ENCODE results near the gene REC114.
"Not testable (repeated sequence)": the region's sequence is repeated elsewhere in the genome, so short reads cannot be mapped to it uniquely, and the experiment has no call there.

REC114 gene

DNA sequence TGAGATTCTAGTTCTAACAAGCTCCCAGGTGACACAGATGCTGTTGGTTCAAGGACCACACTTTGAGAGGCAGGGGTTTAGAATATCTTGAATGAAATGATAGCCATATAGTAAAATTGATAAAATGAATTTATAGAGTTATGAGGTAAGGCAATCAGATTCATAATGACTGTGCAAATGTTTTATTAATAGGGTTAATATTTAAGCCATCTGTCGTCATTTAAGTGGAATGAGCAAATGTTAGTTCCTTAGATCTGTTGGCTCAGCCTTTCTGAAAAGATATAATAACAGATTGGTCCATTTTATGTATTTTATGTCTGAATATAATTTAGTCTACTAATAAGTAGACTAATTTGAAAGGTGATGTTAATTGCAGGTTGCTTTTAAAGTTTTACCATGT is 12.9 kb downstream of the REC114 start:
- no peak for DNase-seq (ENCODE audit: low spot score)

DNA sequence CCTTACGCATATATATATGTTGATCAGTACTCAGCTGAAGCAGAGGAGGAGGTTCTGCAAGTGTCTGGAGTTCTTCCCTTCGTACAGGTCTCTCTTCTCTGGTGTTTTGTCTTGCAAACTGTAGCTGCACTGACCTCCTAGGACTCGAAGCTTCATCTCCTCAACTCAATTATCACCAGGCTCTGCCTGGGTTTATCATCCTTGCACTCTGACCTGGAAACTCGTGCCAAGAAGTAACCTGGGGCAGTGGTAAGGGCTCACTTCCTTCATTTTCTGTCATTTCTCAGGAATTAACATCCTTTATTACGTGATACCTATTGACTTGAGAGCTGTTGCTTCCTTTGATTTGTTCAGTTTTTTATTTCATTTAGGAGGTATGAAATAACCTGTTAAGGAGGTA is 14.4 kb downstream of the REC114 start:
- DNase-seq (ENCODE audit: low spot score), result no peak

DNA sequence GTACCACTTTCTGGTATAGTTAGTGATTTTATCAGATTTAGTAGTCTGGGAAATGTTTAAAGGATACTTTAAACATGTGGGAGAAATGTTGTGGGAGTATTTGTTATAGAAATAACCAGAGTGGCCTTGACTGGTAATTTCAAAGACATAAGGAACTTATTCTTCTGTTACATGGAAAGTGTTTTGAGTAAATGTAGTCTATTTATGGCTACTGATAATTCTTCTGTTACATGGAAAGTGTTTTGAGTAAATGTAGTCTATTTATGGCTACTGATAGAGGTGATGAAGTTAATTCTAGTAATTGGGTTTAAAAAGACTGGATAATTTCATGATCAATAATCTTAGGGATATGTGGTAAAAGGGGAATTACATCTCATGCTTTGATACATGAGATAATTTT is 17.7 kb downstream of the REC114 start:
- DNase-seq (ENCODE audit: low spot score), result no peak

DNA sequence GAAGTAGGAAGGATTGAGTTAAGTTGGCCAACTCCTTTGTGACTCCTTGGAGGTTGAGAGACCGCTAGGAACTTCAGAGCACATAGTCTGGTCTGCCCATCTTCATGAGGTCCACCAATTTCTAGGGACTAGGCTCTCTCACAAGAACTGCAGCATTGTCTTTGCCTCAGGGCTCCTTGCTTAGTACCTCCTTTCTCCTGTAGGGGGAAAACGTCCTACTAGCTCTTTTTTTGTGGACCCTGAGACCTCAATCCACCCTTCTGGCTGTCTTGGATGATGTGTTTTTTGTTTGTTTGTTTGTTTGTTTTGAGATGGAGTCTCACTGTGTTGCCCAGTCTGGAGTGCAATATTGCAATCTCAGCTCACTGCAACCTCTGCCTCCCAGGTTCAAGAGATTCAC is 21.6 kb downstream of the REC114 start:
- DNase-seq (ENCODE audit: low spot score), result no peak

DNA sequence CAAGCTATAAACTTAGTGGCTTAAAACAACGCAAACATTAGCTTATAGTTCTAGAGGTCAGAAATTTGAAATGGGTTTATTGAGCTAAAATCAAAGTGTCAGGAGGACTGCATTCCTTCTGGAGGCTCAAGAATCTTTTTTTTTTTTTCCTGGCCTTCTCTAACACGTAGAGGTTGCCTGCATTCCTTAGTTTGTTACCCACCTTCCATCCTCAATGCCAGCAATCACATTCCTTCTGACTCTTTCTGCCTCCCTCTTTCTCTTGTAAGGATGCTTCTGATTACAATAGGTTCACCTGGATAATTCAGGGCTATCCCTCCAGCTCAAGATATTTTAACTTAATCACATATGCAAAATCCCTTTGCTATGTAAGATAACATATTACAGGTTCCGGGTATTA is 24.8 kb downstream of the REC114 start:
- DNase-seq (ENCODE audit: low spot score), result no peak

DNA sequence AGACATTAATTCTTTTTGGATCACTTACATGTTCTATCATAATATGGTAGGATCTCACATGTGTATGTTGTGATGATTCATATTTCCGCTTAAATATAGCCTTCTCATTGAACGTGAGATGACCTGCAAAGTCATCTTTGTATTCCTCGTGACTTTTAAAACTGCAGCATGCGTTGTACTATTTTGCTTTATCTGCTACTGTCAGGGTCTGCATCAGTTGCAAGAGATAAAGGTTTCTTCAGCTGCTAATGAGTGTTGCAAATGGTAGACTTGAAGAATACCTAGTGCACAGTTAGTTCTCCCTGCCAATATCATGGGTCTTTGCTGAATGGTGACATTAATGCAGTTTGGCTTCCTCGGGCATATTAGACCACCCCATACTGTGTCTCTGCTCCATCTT is 31.8 kb downstream of the REC114 start:
- DNase-seq (ENCODE audit: low spot score), result no peak

DNA sequence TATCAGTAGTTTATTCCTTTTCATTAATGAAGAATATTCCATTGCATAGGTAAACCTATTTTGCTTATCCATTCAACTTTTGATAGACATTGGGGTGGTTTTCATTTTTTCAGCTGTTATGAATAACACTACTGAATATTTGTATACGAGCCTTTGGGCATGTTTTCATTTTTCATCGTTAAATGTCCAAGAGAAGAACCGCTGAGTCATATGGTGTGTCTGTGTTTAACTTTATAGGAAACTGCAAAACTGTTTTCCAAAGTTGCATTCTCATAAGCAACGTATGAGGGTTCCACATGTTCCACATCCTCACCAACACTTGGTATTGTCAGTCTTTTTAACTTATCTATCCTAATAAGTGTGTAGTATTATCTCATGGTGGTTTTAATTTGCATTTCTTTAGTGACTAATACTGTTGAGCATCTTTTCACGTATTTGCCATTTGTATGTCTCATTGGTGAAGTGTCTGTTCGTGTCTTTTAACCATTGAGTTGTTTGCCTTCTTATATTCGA is 33.8 kb downstream of the REC114 start:
- DNase-seq (ENCODE audit: low spot score), result no peak

DNA sequence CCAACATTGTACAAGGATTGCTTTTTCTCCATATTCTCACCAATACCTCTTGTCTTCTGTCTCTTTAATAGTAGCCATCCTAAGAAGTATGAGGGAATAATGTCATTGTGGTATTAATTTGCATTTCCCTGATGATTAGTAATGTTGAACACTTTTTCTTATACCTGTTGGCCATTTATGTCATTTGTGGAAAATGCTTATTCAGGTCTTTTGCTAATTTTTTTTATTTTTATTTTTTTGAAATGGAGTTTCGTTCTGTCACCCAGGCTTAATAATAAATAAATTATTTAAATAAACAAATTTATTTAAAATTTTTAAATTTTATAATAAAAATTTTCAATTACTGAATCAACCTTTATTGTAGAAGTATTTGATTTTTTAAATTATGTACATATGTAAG is 37.1 kb downstream of the REC114 start:
- no peak for DNase-seq (ENCODE audit: low spot score)

DNA sequence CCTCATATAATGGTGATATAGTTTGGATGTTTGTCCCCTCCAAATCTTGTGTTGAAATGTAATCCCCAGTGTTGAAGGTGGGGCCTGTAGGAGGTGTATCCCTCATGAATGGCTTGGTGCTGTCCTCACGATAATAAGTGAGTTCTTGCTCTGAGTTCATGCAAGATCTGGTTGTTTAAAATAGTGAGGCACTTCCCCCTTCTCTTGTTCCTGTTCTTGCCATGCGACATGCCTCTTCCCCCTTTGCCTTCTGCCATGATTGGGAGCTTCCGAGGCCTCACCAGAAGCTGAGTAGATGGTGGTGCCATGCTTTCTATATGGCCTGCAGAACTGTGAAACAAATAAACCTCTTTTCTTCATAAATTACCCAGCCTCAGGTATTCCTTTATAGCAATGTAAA is 39.2 kb downstream of the REC114 start:
- DNase-seq (ENCODE audit: low spot score), result peak; percentile 1

DNA sequence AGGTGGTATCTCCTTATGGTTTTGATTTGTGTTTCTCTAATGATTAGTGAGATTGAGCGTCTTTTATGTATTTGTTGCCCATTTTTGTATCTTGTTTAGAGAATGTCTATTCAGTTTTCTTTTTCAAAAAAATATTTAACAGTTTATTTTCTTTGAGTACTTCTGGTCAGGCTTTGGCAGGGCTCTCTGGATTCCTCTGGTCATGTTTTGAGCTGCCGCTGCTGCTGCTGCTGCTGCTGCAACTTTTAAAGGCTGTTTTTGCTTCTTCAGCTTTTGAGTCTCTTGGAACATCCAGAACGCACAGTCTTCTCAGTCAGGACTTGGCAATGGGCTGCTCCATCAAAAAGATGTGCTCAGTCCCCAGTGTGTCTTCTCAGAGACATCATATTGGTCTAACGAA is 40.1 kb downstream of the REC114 start:
- DNase-seq (ENCODE audit: low spot score), result no peak

DNA sequence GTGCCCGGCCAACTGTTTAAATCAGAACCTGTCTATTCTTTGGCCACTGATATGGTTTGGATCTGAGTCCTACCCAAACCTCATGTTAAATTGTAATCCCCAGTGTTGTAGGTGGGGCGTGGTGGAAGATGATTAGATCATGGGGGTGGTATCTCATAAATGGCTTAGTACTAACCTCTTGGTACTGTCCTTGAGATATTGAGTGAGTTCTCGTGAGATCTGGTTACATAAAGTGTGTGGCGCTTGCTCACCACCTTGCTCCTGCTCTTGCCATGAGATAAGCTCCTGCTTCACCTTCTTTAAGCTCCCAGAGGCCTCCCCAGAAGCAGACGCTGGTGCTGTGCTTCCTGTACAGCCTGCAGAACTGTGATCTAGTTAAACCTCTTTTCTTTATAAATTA is 42.4 kb downstream of the REC114 start:
- no peak for DNase-seq (ENCODE audit: low spot score)

DNA sequence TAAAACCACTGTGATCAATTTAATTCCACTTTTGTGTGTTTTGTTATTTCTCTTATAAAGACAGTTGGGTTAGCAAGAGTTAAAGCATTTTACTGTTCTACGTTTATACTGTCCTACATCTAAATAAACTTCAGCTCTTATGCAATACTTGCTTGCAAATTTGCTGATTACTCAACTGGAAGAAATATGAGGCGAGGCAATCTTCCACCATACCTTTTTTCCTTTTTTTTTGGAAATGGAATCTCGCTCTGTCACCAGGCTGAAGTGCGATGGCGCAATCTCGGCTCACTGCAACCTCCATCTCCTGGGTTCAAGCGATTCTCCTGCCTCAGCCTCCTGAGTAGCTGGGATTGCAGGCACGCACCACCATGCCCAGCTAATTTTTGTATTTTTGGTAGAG is 42.9 kb downstream of the REC114 start:
- not testable (repeated sequence) for DNase-seq (ENCODE audit: low spot score)

DNA sequence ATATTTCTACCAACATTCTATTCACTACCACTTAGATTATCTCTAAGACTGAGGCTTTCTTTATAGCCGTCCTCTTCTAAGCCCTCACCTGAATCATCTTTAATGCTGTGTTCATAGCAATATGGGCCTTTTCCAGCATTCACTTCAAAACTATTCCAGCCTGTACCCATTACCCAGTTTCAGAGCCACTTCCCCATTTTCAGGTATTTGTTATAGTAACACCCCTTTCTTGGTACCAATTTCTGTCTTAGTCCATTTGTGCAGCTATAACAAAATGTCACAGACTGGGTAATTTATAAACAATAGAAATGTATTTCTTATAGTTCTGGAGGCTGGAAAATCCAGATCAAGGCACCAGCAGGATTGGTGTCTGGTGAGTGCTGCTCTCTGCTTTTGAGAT is 45.7 kb downstream of the REC114 start:
- DNase-seq (ENCODE audit: low spot score), result no peak

DNA sequence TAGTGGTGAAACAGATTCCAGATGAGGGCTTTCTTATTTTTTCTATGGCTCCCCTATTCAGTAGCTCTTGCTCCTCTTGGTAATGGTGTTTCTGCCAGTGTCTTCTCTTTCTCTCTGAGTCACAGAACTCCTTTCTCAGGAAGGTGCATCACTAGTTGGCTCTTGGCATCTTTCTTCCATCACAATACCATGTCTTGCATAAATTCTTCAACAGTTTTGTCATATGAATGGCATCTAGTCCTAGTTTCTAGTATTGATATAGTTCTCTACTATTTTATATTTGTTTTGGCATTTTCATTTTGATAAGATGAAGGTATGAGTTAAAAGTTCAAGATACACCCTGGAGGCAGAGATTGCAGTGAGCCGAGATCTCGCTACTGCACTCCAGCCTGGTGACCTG is 51.0 kb downstream of the REC114 start:
- DNase-seq (ENCODE audit: low spot score), result no peak

DNA sequence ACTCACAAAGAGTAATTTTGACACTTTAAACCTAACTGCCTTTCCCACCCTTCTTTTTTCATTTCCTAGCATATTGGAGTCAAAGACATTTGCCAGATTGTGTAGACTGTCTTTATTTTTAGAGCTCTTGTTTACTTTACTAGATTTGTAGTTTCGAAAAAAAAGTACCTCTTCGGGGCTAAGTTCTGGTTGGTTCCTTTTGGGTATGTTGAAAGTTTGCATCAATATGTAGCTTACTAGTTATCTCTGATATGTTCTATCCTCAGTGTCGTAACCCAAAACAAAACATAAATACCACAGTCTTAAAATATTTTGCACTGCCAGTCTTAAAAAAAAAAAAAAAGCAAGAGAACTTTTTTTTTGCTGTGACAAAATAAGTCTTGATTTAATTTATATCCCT is 52.2 kb downstream of the REC114 start:
- no peak for DNase-seq (ENCODE audit: low spot score)

DNA sequence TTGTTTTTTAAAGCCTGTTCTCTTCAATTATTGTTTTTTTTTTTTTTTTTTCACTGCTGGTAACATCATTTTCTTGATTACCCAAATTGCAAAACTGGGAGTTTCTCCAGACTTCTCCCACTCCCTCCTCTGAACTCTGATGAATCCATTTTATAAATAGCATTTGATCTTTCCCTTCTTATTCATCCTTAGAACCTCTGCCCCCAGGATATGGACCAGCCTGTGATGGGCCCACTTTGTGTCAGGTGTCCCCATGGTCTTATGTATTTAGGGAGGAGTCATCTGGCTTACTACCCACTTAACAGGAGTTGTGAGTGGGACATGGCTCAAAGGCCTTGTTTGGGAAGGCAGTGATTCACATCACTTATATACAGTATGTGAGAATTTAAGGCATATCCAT is 57.7 kb downstream of the REC114 start:
- no peak for DNase-seq (ENCODE audit: low spot score)

DNA sequence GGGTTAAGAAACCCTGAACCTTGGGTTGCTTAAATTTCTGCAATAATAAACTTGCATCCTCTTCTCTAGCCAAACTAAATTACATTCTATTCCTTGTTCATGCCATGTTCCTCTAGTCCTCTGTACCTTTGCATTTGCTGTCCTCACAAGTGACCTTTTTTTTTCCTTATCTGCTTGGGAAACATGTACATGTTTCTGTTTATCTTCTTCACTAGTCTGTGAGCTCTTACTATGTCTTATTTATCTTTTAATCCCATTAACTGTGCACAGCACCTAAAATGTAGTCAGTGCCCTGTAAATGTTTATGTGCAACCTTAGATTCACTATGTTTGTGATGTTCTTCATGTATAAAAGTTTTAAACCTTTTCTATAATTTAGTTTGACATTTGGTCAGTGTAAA is 61.9 kb downstream of the REC114 start:
- no peak for DNase-seq (ENCODE audit: low spot score)

DNA sequence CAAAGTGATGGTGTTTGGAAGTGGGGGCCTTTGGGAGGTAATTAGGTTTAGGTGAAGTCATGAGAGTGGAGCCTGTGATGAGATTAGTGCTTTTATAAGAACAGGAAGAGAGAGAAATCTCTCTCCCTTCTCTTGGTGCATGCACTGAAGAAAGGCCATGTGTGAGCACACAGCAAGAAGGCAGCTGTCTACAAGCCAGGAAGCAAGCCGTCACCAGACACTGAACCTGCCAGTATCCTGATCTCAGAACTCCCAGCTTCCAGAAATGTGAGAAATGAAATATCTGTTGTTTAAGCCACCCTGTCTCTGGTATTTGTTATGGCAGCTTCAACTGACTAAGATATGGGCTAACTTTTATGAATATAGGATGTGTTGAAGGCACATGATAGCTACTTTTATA is 72.6 kb downstream of the REC114 start:
- no peak for DNase-seq (ENCODE audit: low spot score)

DNA sequence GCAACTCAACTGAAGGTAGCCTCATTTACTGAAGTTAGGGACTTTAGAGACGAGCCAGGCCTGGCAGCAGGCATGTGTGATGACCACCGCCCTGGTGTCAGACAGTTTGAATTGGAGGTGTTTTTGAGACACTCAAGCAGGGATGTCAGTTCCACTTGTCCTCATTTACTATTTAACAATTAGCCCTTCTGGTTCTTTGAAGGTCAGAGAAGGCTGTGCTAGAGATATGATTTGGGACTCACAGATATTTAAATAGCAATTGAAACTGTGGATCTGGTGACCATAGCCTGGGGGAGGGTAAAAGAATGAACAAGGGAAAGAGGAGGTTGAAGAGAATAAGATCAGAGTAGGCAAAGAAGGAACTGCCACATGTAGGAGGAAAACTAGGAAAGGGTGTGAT is 74.6 kb downstream of the REC114 start:
- DNase-seq (ENCODE audit: low spot score), result no peak

DNA sequence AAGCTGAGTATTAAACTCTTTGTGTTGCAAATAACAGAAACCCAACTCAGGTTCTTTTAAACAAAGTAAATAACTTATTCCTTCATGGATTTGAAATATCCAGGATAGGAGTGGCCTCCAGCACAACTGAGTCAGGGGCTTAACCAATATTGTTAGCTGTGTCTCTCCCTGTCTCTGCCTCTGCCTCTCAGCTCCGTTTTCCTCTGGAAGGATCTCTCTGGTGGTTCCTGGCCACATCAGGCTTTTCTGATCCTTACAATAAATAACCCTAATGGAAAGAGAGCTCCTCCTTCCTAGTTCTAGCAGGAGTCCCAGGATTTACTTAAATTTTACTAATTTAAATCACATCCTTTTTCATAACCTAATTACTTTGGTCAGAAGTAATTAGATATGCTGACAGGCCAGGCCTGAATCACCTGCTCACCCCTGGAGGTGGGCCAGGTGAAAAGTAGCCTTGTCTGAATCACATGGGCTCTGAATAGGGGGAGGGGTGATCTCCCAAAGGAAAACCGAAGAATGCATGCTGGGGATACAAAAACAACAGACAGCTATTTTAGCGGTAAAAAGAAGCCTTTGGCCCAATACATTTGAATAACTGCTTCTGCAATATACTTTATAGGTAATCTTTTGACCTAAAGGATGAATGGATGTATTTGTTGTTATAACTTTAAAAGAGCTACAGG is 75.4 kb downstream of the REC114 start:
- DNase-seq (ENCODE audit: low spot score), result no peak

DNA sequence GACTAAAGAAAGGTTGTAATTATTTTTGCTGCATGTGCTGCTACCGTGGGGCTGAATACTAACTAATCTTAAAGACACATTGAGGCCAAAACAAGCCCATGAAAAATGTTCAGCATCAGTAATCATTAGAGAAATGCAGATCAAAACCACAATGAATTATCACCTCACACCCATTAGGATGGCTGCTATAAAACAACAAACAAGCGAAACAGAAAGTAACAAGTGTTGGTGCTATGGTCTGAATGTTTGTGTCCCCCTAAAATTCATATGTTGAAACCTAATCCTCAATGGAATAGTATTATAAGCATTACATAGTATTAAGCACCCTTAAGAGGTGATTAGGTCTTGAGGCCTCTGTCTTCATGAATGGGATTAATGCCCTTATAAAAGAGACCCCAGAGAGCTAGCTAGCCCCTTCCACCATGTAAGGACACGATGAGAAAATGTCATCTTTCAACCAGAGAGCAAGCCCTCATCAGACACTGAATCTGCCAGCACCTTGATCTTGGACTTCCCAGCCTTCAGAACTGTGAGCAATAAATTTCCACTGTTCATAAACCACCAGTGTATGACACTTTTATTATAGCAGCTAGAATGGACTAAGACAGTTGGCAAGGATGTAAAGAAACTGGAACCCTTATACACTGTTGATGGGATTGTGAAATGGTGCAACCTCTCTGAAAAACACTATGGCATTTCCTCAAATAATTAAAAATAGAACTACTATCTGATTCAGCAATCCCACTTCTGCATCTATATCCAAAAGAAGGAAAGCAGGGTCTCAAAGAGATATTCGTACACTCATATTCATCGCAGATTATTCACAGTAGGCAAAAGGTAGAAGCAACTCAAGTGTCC is 76.1 kb downstream of the REC114 start:
- DNase-seq (ENCODE audit: low spot score), result no peak

DNA sequence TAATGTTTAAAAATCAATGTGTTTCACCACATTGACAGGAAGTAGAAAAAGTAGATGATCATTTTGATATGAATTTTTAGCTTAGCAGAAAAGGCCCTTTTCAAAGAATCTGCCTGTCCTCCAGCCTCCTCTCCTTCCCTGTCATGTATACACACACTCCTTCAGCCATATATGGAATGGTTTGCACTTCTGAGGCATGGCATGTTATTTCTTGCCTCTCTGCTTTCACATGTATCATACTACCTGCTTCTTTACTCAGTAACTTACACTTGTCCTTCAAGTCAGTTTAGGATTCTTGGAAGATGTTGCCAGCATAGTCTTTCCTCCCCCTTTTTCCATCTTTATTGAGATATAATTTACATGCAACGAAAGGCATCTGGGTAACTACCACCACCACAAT is 79.0 kb downstream of the REC114 start:
- no peak for DNase-seq (ENCODE audit: low spot score)

DNA sequence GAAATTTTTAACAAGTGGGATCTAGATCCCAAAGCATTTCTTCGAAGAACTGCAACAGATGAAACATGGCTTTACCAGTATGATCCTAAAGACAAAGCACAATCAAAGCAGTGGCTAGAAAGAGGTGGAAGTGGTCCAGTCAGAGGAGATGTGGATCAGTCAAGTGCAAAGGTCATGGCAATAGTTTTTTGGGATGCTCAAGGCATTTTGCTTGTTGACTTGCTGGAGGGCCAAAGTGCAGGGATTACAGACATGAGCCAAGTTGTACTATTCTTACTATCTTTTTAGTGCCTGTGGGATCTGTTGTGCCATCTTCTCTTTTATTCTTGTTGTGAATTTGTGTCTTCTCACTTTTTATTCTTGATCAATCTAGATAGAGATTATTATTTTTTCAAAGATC is 82.0 kb downstream of the REC114 start:
- DNase-seq (ENCODE audit: low spot score), result no peak

DNA sequence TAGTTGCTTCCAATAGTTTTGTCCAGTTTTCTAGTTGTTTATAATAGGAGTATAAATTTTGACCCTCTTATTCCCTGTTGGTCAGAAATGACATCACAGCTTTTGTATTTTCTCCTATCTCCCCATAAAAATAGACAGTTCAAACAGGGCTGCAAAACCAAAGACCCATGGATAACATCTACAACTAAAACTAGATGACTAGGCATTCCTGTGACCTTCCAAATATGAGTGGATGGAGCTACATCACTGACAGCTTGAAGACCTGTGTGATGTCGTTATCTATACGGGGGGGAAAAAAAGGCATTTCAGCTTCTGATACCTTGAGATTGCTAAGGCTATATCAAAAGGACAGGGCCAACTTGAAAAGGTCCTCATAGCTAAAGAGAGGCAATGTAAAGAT is 84.6 kb downstream of the REC114 start:
- no peak for DNase-seq (ENCODE audit: low spot score)
